ENCODE measurements around the gene ZNF444.
"Not testable (repeated sequence)": the region's sequence is repeated elsewhere in the genome, so short reads cannot be mapped to it uniquely, and the experiment has no call there.

The ZNF444 gene

DNA sequence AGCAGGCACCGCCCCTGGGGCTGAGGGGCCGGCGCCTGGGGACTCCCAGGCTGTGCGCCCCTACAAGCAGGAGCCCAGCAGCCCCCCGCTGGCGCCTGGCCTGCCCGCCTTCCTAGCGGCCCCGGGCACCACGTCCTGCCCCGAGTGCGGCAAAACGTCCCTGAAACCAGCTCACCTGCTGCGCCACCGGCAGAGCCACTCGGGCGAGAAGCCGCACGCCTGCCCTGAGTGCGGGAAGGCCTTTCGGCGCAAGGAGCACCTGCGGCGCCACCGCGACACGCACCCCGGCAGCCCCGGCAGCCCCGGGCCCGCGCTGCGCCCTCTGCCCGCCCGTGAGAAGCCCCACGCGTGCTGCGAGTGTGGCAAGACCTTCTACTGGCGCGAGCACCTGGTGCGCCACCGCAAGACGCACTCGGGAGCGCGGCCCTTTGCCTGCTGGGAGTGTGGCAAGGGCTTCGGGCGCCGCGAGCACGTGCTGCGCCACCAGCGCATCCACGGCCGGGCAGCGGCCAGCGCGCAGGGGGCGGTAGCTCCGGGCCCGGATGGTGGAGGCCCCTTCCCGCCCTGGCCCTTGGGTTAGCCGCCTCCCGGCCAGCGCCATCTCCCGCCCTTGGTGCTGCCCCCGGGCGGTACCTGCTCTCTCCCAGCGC lies 18.7 kb downstream of the ZNF444 start:
- Histone ChIP-seq H3K36me3 (ENCODE audit: control insufficient read depth, insufficient read depth, low read length) (peaks cover 8% of the 10 kb centered on the region), H3K4me1 (ENCODE audit: control insufficient read depth, insufficient read depth, low read length) (no peaks in the 10 kb centered on the region), H3K4me3 (ENCODE audit: low read length) (no peak overlapping the region), H3K9ac (ENCODE audit: low read length) (no peak overlapping the region), H3K27me3 (ENCODE audit: control insufficient read depth, insufficient read depth, low read length) (no peaks in the 10 kb centered on the region), H3K27ac (ENCODE audit: low read depth, low read length) (no peak overlapping the region)

DNA sequence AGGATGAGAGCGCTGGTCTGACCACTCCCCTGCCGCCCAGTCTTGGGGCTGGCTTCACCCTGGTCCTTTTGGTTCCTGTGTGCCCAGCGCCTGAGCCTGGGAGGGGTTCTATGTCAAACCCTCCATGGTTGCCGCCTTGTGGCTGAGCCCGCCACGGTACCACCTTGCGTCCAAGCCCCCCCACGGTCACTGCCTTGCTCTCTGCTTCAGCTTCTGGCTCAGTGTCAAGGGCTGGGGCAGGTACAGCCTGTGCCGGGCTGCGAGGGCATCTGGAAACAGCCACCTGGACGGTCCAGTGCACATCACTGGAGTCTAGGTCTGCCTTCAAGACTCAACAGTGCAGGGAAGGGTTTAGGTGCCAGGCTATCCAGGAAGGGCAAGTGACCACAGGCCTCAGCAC lies 20.4 kb downstream of the ZNF444 start:
- H3K27me3 ChIP-seq (ENCODE audit: control insufficient read depth, insufficient read depth, low read length) = no peaks in the 10 kb centered on the region
- H3K4me1 ChIP-seq (ENCODE audit: control insufficient read depth, insufficient read depth, low read length) = no peaks in the 10 kb centered on the region
- H3K36me3 ChIP-seq (ENCODE audit: control insufficient read depth, insufficient read depth, low read length) = no peaks in the 10 kb centered on the region
- no peak overlapping the region for H3K27ac ChIP-seq (ENCODE audit: low read depth, low read length)
- no peak overlapping the region for H3K9ac ChIP-seq (ENCODE audit: low read length)
- H3K4me3 ChIP-seq (ENCODE audit: low read length) = no peak overlapping the region

DNA sequence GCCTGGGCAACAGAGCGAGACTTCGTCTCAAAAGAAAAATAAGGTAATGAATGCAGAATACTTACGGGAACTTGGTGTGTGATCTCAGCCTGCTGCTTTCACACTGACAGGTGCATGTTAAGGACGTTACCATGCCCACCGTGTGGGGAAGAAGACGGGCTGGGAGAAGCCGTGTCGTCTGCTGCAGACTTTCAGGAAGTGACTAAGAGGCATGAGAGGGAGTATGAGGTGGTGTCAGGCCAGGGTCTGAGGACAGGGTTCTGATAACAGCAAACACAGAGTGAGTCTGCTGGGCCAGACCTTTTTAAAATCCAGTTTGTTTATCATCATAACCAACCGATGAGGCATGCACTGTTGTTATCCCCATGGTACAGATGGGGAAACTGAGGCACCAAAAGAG lies 21.2 kb downstream of the ZNF444 start:
- no peaks in the 10 kb centered on the region for H3K36me3 ChIP-seq (ENCODE audit: control insufficient read depth, insufficient read depth, low read length)
- no peaks in the 10 kb centered on the region for H3K27me3 ChIP-seq (ENCODE audit: control insufficient read depth, insufficient read depth, low read length)
- no peak overlapping the region for H3K4me3 ChIP-seq (ENCODE audit: low read length)
- H3K27ac ChIP-seq (ENCODE audit: low read depth, low read length) = no peak overlapping the region
- no peak overlapping the region for H3K9ac ChIP-seq (ENCODE audit: low read length)
- H3K4me1 ChIP-seq (ENCODE audit: control insufficient read depth, insufficient read depth, low read length) = no peaks in the 10 kb centered on the region

DNA sequence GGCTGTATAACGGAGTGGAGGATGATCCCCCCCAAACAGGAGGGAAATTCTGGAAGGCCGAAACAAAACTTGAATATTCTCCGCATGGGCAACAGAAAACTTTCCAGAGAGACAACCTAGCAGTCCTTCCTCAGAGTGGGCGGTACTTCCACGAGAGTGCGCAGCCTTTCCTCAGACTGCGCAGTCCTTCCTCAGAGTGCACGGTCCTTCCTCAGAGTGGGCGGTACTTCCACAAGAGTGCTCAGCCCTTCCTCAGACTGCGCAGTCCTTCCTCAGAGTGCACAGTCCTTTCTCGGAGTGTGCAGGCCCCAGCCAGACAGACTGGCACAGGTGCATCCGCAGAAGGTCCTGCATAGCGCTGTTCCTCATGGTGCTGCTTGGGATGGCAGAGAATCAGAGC lies 22.0 kb downstream of the ZNF444 start:
- H3K9ac ChIP-seq (ENCODE audit: low read length) = no peak overlapping the region
- H3K27ac ChIP-seq (ENCODE audit: low read depth, low read length) = no peak overlapping the region
- no peaks in the 10 kb centered on the region for H3K27me3 ChIP-seq (ENCODE audit: control insufficient read depth, insufficient read depth, low read length)
- H3K4me1 ChIP-seq (ENCODE audit: control insufficient read depth, insufficient read depth, low read length) = no peaks in the 10 kb centered on the region
- H3K4me3 ChIP-seq (ENCODE audit: low read length) = no peak overlapping the region
- no peaks in the 10 kb centered on the region for H3K36me3 ChIP-seq (ENCODE audit: control insufficient read depth, insufficient read depth, low read length)

DNA sequence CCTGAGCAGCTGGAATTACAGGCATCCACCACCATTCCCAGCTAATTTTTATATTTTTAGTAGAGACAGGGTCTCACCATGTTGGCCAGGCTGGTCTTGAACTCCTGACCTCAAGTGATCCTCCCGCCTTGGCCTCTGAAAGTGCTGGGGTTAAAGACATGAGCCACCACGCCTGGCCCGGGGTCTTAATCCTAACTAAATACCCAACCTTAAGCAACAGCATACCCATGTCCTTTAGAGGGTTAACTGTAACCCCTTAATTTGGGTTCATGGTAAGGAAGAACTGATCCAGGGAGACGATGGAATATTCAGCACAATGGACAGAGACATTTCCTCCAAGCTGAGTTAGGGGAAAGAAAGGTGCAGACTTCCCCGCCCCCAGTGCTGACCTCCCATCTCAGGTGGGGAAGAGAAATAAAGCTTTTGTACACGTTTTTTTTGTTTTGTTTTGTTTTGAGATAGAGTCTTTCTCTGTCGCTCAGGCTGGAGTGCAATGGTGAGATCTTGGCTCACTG lies 26.0 kb downstream of the ZNF444 start:
- Histone ChIP-seq H3K36me3 (ENCODE audit: control insufficient read depth, insufficient read depth, low read length) (no peaks in the 10 kb centered on the region), H3K27ac (ENCODE audit: low read depth, low read length) (no peak overlapping the region), H3K4me1 (ENCODE audit: control insufficient read depth, insufficient read depth, low read length) (no peaks in the 10 kb centered on the region), H3K4me3 (ENCODE audit: low read length) (no peak overlapping the region), H3K27me3 (ENCODE audit: control insufficient read depth, insufficient read depth, low read length) (no peaks in the 10 kb centered on the region), H3K9ac (ENCODE audit: low read length) (no peak overlapping the region)

DNA sequence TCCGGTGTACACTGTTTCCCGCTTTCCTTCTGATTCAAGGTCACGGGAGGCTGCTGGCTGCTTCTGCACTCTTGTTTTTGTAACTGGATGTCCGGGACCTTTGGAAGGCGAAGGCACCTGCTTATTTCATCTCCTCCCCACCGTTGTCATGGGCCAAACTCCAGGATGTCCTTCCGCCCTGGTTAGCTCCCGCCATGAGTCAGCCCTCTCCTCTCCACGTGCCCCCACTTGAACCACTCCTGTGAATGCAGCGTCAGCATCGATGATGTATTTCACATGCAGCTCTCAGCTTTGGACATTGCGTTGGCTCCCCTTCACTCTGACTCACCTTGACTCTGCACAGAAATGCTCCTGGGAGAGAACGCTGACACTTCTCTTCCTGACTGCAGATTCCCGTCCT lies 29.2 kb downstream of the ZNF444 start:
- H3K9ac ChIP-seq (ENCODE audit: low read length) = no peak overlapping the region
- H3K4me3 ChIP-seq (ENCODE audit: low read length) = no peak overlapping the region
- H3K36me3 ChIP-seq (ENCODE audit: control insufficient read depth, insufficient read depth, low read length) = no peaks in the 10 kb centered on the region
- no peak overlapping the region for H3K27ac ChIP-seq (ENCODE audit: low read depth, low read length)
- peaks cover 4% of the 10 kb centered on the region for H3K27me3 ChIP-seq (ENCODE audit: control insufficient read depth, insufficient read depth, low read length)
- no peaks in the 10 kb centered on the region for H3K4me1 ChIP-seq (ENCODE audit: control insufficient read depth, insufficient read depth, low read length)

DNA sequence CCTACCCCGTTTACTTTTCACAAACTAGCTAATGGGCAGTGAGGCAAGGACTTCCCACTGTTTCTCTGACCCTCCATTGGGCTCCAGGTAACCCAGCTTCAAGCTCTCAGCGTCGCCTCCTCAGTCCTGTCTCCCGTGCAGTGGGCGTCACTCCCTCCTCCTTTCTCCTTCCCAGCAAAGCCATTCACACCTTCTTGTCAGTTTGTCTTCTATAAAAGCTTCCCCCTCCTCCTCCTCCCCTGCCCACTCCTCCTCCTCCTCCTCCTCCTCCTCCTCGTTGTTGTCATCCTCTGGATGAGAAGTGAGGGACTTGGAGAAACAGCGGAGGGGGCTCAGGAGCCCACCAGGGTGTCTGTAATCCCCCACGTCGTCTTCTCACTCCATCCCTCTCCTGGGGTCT lies 33.0 kb downstream of the ZNF444 start:
- Histone ChIP-seq H3K27me3 (ENCODE audit: control insufficient read depth, insufficient read depth, low read length) (peaks cover 11% of the 10 kb centered on the region), H3K4me1 (ENCODE audit: control insufficient read depth, insufficient read depth, low read length) (no peaks in the 10 kb centered on the region), H3K9ac (ENCODE audit: low read length) (no peak overlapping the region), H3K36me3 (ENCODE audit: control insufficient read depth, insufficient read depth, low read length) (no peaks in the 10 kb centered on the region), H3K27ac (ENCODE audit: low read depth, low read length) (no peak overlapping the region), H3K4me3 (ENCODE audit: low read length) (no peak overlapping the region)

DNA sequence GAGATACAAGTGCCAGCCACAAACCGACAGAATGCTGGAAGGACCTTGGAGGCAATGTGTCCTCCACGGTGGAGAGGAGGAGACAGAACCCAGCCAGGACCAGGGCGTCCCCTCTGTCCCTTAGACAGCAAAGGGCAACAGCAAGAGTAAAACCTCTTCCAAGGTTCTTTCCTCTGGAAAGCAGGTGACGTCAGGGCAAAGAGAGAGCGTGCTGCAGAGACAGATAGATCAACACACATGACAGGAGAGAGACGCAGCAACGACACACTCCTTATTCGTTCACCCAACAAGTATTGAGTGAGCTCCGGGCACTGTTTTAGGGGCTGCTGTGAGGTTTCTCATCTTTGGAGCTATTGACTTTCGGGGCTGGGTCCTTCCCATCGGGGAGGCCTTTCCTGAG lies 33.5 kb downstream of the ZNF444 start:
- Histone ChIP-seq H3K9ac (ENCODE audit: low read length) (no peak overlapping the region), H3K27ac (ENCODE audit: low read depth, low read length) (no peak overlapping the region)

DNA sequence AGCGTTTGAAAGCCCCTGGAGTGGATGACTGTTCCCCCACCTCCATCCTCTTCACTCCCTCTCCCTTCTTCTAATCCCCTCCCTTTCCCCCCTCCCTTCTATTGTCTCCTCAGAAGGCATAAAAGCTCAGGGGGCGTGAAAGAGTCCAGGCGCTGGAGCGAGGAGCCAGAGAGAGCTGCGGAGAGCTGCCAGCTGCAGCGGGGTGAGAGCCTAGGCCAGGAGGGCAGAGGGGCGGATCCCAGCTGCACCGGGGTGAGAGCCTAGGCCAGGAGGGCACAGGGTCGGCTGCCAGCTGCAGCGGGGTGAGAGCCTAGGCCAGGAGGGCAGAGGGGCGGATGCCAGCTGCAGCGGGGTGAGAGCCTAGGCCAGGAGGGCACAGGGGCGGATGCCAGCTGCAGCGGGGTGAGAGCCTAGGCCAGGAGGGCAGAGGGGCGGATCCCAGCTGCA lies 34.8 kb downstream of the ZNF444 start, which contains the start of gene GALP:
TSS of gene GALP (plus strand) at position 148 of the 447 bp plus-strand sequence. CDS start 1,101 bp downstream, outside the sequence.
- H3K9ac ChIP-seq (ENCODE audit: low read length); H3K4me1 ChIP-seq (ENCODE audit: control insufficient read depth, insufficient read depth, low read length); H3K4me3 ChIP-seq (ENCODE audit: low read length); H3K36me3 ChIP-seq (ENCODE audit: control insufficient read depth, insufficient read depth, low read length); H3K27ac ChIP-seq (ENCODE audit: low read depth, low read length): not testable (repeated sequence)
- peaks cover 11% of the 10 kb centered on the region for H3K27me3 ChIP-seq (ENCODE audit: control insufficient read depth, insufficient read depth, low read length)

More for the DNA sequence above, 33.5 kb downstream of the ZNF444 start:
- Histone ChIP-seq H3K4me3 (ENCODE audit: low read length) (no peak overlapping the region), H3K27me3 (ENCODE audit: control insufficient read depth, insufficient read depth, low read length) (peaks cover 11% of the 10 kb centered on the region), H3K4me1 (ENCODE audit: control insufficient read depth, insufficient read depth, low read length) (no peaks in the 10 kb centered on the region), H3K36me3 (ENCODE audit: control insufficient read depth, insufficient read depth, low read length) (no peaks in the 10 kb centered on the region)

DNA sequence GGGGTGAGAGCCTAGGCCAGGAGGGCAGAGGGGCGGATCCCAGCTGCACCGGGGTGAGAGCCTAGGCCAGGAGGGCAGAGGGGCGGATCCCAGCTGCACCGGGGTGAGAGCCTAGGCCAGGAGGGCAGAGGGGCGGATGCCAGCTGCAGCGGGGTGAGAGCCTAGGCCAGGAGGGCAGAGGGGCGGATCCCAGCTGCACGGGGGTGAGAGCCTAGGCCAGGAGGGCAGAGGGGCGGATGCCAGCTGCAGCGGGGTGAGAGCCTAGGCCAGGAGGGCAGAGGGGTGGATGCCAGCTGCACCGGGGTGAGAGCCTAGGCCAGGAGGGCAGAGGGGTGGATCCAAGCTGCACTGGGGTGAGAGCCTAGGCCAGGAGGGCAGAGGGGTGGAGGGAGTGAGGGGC lies 35.2 kb downstream of the ZNF444 start:
- not testable (repeated sequence) for H3K4me3 ChIP-seq (ENCODE audit: low read length); H3K9ac ChIP-seq (ENCODE audit: low read length); H3K36me3 ChIP-seq (ENCODE audit: control insufficient read depth, insufficient read depth, low read length); H3K4me1 ChIP-seq (ENCODE audit: control insufficient read depth, insufficient read depth, low read length); H3K27ac ChIP-seq (ENCODE audit: low read depth, low read length)
- peaks cover 11% of the 10 kb centered on the region for H3K27me3 ChIP-seq (ENCODE audit: control insufficient read depth, insufficient read depth, low read length)

DNA sequence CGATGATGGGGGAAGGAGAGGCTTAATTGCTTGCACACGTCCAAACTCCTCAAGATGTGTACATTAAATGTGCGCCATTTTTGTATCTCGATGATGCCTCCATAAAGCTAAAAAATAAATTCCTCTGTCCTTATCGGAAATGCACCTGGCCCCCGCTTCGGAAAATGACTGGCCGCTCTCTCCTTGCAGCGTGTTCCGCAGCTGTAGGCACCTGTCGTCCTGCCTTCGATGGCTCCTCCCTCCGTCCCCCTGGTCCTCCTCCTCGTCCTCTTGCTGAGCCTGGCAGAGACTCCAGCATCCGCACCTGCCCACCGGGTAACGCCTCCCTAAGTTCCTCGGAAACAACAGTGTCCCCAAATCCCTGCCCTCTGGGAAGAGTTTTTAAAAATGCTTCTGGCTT lies 35.8 kb downstream of the ZNF444 start:
- Histone ChIP-seq H3K27ac (ENCODE audit: low read depth, low read length) (no peak overlapping the region), H3K9ac (ENCODE audit: low read length) (no peak overlapping the region), H3K4me1 (ENCODE audit: control insufficient read depth, insufficient read depth, low read length) (no peaks in the 10 kb centered on the region), H3K36me3 (ENCODE audit: control insufficient read depth, insufficient read depth, low read length) (no peaks in the 10 kb centered on the region), H3K27me3 (ENCODE audit: control insufficient read depth, insufficient read depth, low read length) (peaks cover 11% of the 10 kb centered on the region), H3K4me3 (ENCODE audit: low read length) (no peak overlapping the region)

DNA sequence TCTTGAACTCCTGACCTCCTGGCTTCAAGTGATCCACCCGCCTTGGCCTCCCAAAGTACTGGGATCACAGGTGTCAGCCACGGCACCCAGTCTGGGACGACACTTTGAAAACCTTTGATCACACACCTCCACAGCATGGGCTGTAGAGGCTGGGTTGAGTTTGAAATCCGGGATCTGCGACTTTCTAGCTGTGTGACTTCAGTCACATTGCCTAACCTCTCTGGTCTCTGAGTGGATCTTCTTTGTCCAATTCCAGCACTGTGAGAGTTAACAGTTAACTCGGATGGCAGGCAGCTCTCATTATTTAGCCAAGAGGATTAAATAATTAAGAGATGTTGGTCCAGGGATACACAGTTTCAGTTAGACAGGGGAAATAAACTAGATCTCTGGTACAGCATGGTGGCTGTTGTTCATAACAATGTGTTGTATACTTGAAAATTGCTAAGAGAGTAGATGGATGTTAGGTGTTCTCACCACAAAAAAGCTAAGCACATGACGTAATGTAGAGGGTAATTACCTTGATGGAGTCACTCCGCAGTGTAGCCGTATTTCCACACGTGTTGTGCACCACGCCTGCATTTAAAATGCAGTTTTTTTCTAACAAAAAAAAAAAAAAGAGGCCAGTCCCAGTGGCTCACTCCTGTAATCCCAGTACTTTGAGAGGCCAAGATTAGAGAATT lies 36.6 kb downstream of the ZNF444 start:
- Histone ChIP-seq H3K27me3 (ENCODE audit: control insufficient read depth, insufficient read depth, low read length) (peaks cover 11% of the 10 kb centered on the region), H3K9ac (ENCODE audit: low read length) (no peak overlapping the region), H3K27ac (ENCODE audit: low read depth, low read length) (no peak overlapping the region), H3K4me3 (ENCODE audit: low read length) (no peak overlapping the region), H3K4me1 (ENCODE audit: control insufficient read depth, insufficient read depth, low read length) (no peaks in the 10 kb centered on the region), H3K36me3 (ENCODE audit: control insufficient read depth, insufficient read depth, low read length) (no peaks in the 10 kb centered on the region)

DNA sequence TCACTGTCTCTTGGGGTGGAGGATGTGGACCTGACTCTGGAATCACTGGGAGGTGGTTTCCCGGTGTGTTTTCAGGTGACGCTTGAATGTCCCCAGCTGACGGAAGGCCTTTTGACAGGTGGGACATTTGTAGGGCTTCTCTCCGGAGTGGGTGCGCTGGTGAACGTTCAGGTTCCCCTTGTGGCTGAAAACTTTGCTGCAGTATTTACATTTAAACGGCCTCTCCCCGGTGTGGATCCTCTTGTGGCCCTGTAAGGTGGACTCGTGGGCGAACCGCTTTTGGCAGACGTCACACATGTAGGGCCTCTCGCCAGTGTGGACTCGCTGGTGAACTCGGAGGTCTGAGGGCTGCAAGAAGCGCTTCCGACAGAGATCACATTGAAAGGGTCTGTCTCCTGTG lies 48.7 kb downstream of the ZNF444 start:
- H3K27me3 ChIP-seq (ENCODE audit: control insufficient read depth, insufficient read depth, low read length) = no peaks in the 10 kb centered on the region
- H3K4me3 ChIP-seq (ENCODE audit: low read length) = no peak overlapping the region
- H3K9ac ChIP-seq (ENCODE audit: low read length) = no peak overlapping the region
- no peak overlapping the region for H3K27ac ChIP-seq (ENCODE audit: low read depth, low read length)
- no peaks in the 10 kb centered on the region for H3K4me1 ChIP-seq (ENCODE audit: control insufficient read depth, insufficient read depth, low read length)
- no peaks in the 10 kb centered on the region for H3K36me3 ChIP-seq (ENCODE audit: control insufficient read depth, insufficient read depth, low read length)

Measured in rectal smooth muscle tissue (tissue), 1 donor.